Liver (tissue), 9 donors: ENCODE results near the gene FOXN3. TPM values are rescaled to one million over a fixed set of nuclear protein-coding genes. Genes with fewer than 3 reads are reported as not detected.

Source experiments
- DNase-seq: peaks from one replicate; pipeline ENCODE4 v3.0.0-alpha.2; 2017; ENCODE audit warnings: low spot score
- H3K27ac ChIP-seq, 2 donors: one replicate each; pipeline ENCODE4 v1.7.0; 2013; ENCODE audit warnings: inconsistent platforms in 2 of 2, low read length in 2 of 2, control low read depth in 1 of 2, low read depth in 1 of 2, mild to moderate bottlenecking in 1 of 2
- H3K27me3 ChIP-seq, 4 donors: one replicate each; pipeline versions ENCODE4 v1.6.1 to v1.7.0; 2013; ENCODE audit warnings: low read length in 3 of 4, inconsistent platforms in 1 of 4, mild to moderate bottlenecking in 1 of 4, moderate library complexity in 1 of 4; ENCODE audit not compliant: control insufficient read depth in 4 of 4, insufficient read depth in 4 of 4
- H3K36me3 ChIP-seq, 4 donors: one replicate each; pipeline versions ENCODE4 v1.6.1 to v1.7.0; 2013; ENCODE audit warnings: low read length in 3 of 4, mild to moderate bottlenecking in 3 of 4, low read depth in 1 of 4, moderate library complexity in 1 of 4; ENCODE audit not compliant: control insufficient read depth in 4 of 4, insufficient read depth in 3 of 4
- H3K4me1 ChIP-seq, 4 donors: one replicate each; pipeline versions ENCODE4 v1.6.1 to v1.7.0; 2013; ENCODE audit warnings: low read length in 3 of 4, mild to moderate bottlenecking in 3 of 4, moderate library complexity in 1 of 4; ENCODE audit not compliant: control insufficient read depth in 4 of 4, insufficient read depth in 4 of 4
- H3K4me3 ChIP-seq, 3 donors: one replicate each; pipeline versions ENCODE4 v1.6.1 to v1.7.0; 2013; ENCODE audit warnings: low read length in 3 of 3, control low read depth in 1 of 3, low read depth in 1 of 3, mild to moderate bottlenecking in 1 of 3
- H3K9ac ChIP-seq, 2 donors: one replicate each; pipeline ENCODE4 v1.7.0; 2013; ENCODE audit warnings: low read length in 2 of 2, mild to moderate bottlenecking in 2 of 2, moderate library complexity in 2 of 2, control low read depth in 1 of 2, low read depth in 1 of 2
- H3K9me3 ChIP-seq, 4 donors: one replicate each; pipeline versions ENCODE4 v1.6.1 to v1.7.0; 2013; ENCODE audit warnings: low read length in 3 of 4; ENCODE audit not compliant: control insufficient read depth in 4 of 4
- CTCF ChIP-seq: fragments of 150-350 bp; IDR thresholded peaks from 2 replicates; pipeline ENCODE4 v1.5.1; 2017; ENCODE audit warnings: improper control_type of control experiment, low read depth, low read length; ENCODE audit not compliant: missing input control
- FOXA1 ChIP-seq: IDR thresholded peaks from 2 replicates; pipeline ENCODE4 v1.6.1; 2016; ENCODE audit warnings: antibody characterized with exemption
- GABPA ChIP-seq, 2 donors: IDR thresholded peaks in 1 of 2; conservative IDR thresholded peaks in 1 of 2; 2 replicates each; pipeline ENCODE4 v1.6.1; 2016; ENCODE audit warnings: antibody characterized with exemption in 2 of 2, mild to moderate bottlenecking in 1 of 2, moderate library complexity in 1 of 2
- HNF4G ChIP-seq: IDR thresholded peaks from 2 replicates; pipeline ENCODE4 v1.6.1; 2016; ENCODE audit warnings: antibody characterized with exemption
- JUND ChIP-seq, 2 donors: IDR thresholded peaks; 2 replicates each; pipeline ENCODE4 v1.6.1; 2016; ENCODE audit warnings: antibody characterized with exemption in 2 of 2
- NR2F2 ChIP-seq: IDR thresholded peaks from 2 replicates; pipeline ENCODE4 v1.6.1; 2016; ENCODE audit warnings: antibody characterized with exemption
- RAD21 ChIP-seq, 2 donors: IDR thresholded peaks; 2 replicates each; pipeline ENCODE4 v1.6.1; 2016; ENCODE audit warnings: antibody characterized with exemption in 2 of 2, mild to moderate bottlenecking in 2 of 2
- REST ChIP-seq: IDR thresholded peaks from 2 replicates; pipeline ENCODE4 v1.6.1; 2016; ENCODE audit warnings: antibody characterized with exemption, mild to moderate bottlenecking
- RXRA ChIP-seq, 2 donors: IDR thresholded peaks; 2 replicates each; pipeline ENCODE4 v1.6.1; 2017 to 2018; ENCODE audit warnings: antibody characterized with exemption in 2 of 2, mild to moderate bottlenecking in 1 of 2
- SP1 ChIP-seq: IDR thresholded peaks from 2 replicates; pipeline ENCODE4 v1.6.1; 2018; ENCODE audit warnings: antibody characterized with exemption, mild to moderate bottlenecking
- TAF1 ChIP-seq: conservative IDR thresholded peaks from 2 replicates; pipeline ENCODE4 v1.6.1; 2016; ENCODE audit warnings: antibody characterized with exemption, mild to moderate bottlenecking
- YY1 ChIP-seq: IDR thresholded peaks from 2 replicates; pipeline ENCODE4 v1.6.1; 2016; ENCODE audit warnings: antibody characterized with exemption, mild to moderate bottlenecking
- WGBS: extraction: QIAGEN DNeasy Blood & Tissue Kit; methylation state at CpG from one replicate; pipeline ENCODE4 v1.1.7; 2013; 5-methylcytosine and 5-hydroxymethylcytosine counted together
- polyA plus RNA-seq, 2 donors: library from polyadenylated mRNA; stranded (reverse) in 1 of 2; unstranded in 1 of 2; fragments of 200-250 nt in 1 of 2; fragments of >200 nt in 1 of 2; fragmentation: Nextera tagmentation in 1 of 2; extraction: Ambion mirVana in 1 of 2; gene quantifications; one replicate each; pipeline versions ENCODE4 v1.2.1 to v1.2.3, GENCODE V29; 2013 to 2015
- total RNA-seq, 2 donors: library from RNA; depleted of rRNA; stranded (reverse); fragments of >200 nt; gene quantifications; one replicate each; pipeline ENCODE4 v1.2.3, GENCODE V29; 2014
- TF ChIP-seq, protein P1 (sequence below): IDR thresholded peaks from 2 replicates; pipeline ENCODE4 v1.6.1; 2016; ENCODE audit warnings: antibody characterized with exemption
- TF ChIP-seq, protein P2 (sequence below): IDR thresholded peaks from 2 replicates; pipeline ENCODE4 v1.6.1; 2016; ENCODE audit warnings: antibody characterized with exemption
- donor health status: healthy.
- donor health status: healthy.
- donor health status: healthy.
- donor health status: healthy.
- donor health status: healthy.

The FOXN3 gene
- total and polyA plus RNA-seq, 4 donors = 17.8 to 44.8 (median 35.3) TPM

- TF ChIP-seq TAF1 = no peak
- peak; percentile 12 to 28 for TF ChIP-seq RAD21 (IDR thresholded peaks at IDR 0.05)
- TF ChIP-seq CTCF = no peak
- no peak for TF ChIP-seq RXRA (IDR thresholded peaks at IDR 0.05)
- no peak for TF ChIP-seq REST
- no peaks in the 10 kb centered on the region for H3K36me3 ChIP-seq
- H3K27me3 ChIP-seq = no peaks in the 10 kb centered on the region
- H3K9me3 ChIP-seq = no peaks in the 10 kb centered on the region
- 90% methylated on average over 3 of the region's 3 CpGs for WGBS
- H3K9ac ChIP-seq = no peak overlapping the region
- H3K4me3 ChIP-seq = no peak overlapping the region
- no peak overlapping the region for H3K27ac ChIP-seq
- peaks cover 7 to 32% (median 18%) of the 10 kb centered on the region in 4 donors for H3K4me1 ChIP-seq
- DNase-seq = no peak
Measured at GRCh38 chr14:89336338-89336737, 80.7 kb downstream of the FOXN3 start.

DNA sequence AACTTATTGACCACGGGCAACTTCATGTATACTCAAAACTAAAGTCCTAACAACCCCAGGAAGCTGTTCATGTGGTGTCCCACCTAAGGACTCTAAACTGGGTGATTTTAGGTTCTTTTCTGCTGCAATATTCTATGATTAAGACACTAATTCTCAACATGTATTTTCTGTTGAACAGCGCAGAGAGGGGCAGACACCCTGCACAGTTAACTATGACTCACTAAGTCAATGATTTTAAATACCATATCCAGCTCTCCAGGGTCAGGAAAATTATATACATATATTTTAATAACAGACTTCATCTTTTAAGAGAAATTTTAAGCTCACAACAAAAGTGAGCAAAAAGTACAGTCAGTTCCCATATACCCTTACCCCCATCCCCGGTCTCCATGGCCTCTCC, 85.0 kb downstream of the FOXN3 start:
- Histone ChIP-seq H3K27ac (no peak overlapping the region), H3K4me1 (peaks cover 5 to 18% (median 12%) of the 10 kb centered on the region in 4 donors), H3K27me3 (no peaks in the 10 kb centered on the region), H3K9me3 (no peaks in the 10 kb centered on the region), H3K4me3 (no peak overlapping the region), H3K36me3 (no peaks in the 10 kb centered on the region), H3K9ac (no peak overlapping the region)
- DNase-seq = no peak
- TF ChIP-seq CTCF = no peak
- TF ChIP-seq, protein P1, sequence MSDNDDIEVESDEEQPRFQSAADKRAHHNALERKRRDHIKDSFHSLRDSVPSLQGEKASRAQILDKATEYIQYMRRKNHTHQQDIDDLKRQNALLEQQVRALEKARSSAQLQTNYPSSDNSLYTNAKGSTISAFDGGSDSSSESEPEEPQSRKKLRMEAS = no peak
- no peak for TF ChIP-seq YY1
- TF ChIP-seq REST = no peak
- TF ChIP-seq JUND (IDR thresholded peaks at IDR 0.05) = no peak
- no peak for TF ChIP-seq GABPA (IDR thresholded peaks at IDR 0.05 in 1 of 2, conservative IDR thresholded peaks at IDR 0.05 in 1 of 2)
- TF ChIP-seq, protein P2, sequence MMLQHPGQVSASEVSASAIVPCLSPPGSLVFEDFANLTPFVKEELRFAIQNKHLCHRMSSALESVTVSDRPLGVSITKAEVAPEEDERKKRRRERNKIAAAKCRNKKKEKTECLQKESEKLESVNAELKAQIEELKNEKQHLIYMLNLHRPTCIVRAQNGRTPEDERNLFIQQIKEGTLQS = no peak
- TF ChIP-seq SP1 = no peak
- no peak for TF ChIP-seq RXRA (IDR thresholded peaks at IDR 0.05)
- TF ChIP-seq HNF4G = no peak
- no peak for TF ChIP-seq FOXA1
- no peak for TF ChIP-seq TAF1
- no peak for TF ChIP-seq NR2F2
- 83% methylated on average over 3 of the region's 3 CpGs for WGBS
